Epithelial cell of prostate (primary cell): Measurements from ENCODE around the gene SCEL.
"Not testable (repeated sequence)": the region's sequence is repeated elsewhere in the genome, so short reads cannot be mapped to it uniquely, and the experiment has no call there.

ENCODE experiments used
- DNase-seq: peaks from one replicate; pipeline ENCODE4 v3.0.0-alpha.2; 2011; ENCODE audit warnings: low read depth, low spot score
- H3K27ac ChIP-seq: fragments of 450-650 bp; 2 replicates; pipeline ENCODE4 v1.5.1; 2017; ENCODE audit warnings: mild to moderate bottlenecking

SCEL gene, protein sequence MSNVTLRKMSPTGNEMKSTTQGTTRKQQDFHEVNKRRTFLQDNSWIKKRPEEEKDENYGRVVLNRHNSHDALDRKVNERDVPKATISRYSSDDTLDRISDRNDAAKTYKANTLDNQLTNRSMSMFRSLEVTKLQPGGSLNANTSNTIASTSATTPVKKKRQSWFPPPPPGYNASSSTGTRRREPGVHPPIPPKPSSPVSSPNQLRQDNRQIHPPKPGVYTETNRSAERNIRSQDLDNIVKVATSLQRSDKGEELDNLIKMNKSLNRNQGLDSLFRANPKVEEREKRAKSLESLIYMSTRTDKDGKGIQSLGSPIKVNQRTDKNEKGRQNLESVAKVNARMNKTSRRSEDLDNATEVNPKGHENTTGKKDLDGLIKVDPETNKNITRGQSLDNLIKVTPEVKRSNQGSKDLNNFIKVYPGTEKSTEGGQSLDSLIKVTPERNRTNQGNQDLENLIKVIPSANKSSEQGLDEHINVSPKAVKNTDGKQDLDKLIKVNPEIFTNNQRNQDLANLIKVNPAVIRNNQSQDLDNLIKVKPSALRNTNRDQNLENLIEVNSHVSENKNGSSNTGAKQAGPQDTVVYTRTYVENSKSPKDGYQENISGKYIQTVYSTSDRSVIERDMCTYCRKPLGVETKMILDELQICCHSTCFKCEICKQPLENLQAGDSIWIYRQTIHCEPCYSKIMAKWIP

DNA sequence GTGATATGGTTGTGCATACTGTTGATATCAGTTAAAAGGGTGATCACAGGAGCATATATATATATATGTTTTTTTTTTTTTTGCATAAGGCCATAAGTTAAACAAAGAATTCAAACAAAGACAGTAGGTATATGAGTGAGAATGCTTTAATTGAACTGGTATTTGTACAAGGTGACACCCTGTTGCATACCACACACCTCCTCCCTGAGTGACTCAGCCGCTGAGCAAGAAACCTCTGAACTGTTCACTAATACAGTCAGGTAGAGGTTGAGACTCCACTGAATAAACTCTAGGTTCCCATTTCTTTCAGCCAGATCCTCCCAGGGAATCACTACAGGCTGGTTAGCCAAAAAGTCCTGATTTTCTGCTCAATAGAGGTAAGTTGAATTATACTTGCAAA, at the start of gene SCEL:
Gene SCEL (plus strand): TSS at position 259 of the 400 bp plus-strand sequence. CDS start 20,170 bp downstream, outside the sequence.
- no peak for DNase-seq
- peak within 1 kb of the TSS; percentile 90 for H3K27ac ChIP-seq

DNA sequence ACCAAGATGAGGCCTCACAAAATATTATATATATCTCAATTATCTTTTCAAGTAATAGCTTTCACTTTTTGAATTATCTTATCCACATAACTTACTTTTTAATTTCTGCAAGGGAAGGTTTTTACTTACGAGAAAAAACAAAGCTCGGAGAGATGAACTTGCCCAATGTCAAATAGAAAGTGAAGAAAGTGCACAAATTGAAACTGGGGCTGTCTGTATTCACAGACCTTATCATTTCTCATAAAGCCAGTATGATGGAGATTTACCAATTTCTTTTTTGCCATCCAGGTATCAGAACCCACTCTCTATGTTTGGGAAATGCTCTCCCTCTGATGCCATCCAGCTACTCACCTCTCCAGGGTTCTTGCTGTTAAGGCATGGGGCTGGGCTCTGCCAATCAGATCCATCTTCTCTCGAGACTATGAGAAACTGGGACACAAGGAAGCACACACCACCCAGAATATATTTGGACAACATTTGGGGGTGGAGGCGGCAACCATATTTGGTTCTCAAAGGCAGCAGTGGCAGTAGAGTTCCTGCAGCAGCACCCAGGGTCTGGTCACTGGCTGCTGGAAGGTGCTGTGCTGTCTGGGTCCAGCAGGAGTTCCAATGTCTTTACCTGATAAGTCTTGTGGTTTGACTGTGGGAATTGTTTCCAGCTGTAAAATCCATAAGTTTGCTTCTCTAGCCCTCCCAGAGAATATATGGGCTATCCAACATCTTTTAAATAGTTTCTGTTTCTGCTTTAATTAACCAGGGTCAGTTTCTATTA, 45.8 kb upstream of the SCEL start:
- DNase-seq = no peak
- no peak overlapping the region for H3K27ac ChIP-seq

DNA sequence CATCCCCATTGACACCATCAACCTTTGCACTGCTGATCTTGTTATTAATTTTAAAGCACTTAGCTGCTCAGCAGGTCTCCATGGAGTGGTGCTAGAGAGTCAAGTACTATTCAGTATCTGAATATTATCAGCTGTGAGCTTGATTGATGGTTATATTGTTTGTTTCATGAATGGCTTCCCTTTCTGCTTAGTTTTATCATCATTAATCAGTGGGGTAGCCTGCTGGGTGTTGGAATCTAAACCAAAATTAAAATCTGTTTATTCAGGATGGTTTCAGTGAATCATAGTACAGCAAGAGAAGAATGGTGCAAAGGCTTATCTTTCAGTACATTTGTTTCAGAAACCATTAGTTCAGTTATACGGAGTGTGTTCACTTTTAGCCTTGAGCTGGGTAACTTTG, 42.5 kb upstream of the SCEL start:
- DNase-seq = peak; percentile 8
- H3K27ac ChIP-seq = no peak overlapping the region

DNA sequence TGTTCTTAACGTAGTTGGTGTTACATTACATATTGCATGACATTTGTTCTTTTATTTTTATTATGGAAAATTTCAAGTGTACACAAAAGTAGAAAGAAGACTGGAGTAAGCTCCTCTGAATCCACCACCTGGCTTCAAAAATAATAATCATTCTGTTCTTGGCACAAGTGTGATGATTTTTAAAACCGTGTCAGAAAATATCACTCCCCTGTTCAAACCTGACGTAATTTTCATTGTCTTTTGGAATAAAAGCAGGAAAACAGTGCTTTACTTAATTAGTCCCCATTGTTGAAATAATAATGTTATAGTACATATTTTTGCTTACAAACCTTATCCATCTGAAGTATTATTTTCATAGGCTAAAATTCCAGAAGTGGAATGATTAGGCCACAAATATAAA, 41.3 kb upstream of the SCEL start:
- no peak overlapping the region for H3K27ac ChIP-seq
- no peak for DNase-seq

DNA sequence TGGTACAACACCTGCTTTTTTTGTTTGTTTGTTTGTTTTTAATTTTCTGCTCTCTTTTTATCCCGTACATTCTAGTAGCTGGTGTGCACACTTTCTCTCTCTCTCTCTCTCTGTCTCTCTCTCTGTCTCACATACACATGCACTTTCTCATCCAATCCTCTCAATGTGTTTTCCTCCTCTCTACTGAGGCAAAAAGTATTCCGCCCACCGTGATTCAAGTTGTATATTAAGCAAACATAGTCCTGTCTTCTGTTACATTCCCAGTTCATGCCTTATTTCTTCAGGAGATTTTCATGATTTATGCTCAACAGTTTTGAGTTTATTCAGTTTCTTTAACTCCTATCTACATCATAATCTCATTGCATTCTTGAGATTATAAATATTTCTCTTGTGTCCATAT, 38.2 kb upstream of the SCEL start:
- no peak for DNase-seq
- H3K27ac ChIP-seq = no peak overlapping the region

DNA sequence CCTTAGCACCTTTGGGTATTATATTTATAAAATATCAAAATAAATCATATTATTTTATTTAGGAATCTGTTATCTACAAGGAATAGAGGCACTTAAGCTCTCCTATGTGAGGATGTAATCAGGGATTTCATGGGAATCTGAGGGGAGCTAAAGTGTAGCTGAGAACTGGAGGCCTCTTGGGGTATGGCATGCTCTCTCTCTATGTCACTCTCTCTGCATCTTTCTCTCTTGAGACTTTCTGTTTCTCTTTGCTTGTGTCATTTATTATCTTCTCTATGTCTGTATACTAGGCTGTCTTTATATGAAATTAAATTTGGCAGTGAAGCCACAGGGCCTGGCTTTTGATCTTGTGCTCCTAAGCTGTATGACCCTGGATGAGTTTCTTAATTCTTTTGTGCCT, 37.7 kb upstream of the SCEL start:
- H3K27ac ChIP-seq = no peak overlapping the region
- DNase-seq = no peak

DNA sequence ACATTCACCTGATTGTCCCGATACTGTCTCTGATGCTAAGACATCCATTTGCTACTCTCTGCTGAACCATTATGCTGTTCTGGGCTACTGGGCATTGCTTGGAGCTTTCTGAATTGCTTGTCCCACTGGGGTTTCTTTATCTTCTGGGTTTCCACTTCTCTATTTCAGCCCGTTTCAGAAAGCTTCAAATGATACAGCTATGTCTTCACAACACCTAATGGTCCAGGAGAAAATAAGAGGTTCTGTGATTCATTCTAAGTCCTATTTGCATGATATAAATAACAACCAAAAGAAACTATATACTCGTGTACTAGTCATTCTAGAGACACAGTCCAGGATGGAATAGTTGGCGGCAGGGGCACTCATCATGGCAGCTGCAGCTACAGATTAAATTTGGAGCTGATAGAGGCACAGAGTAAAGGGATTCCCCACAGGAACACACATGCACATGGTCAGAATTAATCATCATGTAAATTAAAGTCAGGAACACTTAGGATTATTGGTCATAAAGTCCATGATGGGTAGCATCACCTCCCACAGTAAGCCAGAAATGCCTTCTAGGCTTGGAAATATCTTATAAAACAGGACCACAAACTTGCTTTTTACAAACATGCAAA, 33.3 kb upstream of the SCEL start:
- DNase-seq = no peak
- H3K27ac ChIP-seq = no peak overlapping the region

DNA sequence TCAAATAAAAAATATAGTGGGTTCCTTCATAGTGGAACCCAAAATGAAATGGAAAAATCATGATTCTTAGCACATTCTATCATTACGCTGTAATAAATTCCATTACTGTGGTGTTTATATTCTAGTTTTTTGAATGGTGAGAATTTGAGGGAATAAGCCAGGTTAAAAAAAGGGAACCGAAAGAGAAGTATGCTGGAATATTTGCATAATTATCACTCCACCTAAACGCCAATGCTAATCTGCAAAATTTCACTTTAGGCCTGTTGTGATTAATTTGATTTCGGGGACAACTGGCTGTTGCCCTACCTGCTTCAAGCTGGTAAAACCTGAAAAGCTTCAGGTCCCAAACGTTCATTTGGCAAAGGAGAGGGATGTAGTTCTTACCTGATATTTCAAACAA, 32.1 kb upstream of the SCEL start:
- no peak overlapping the region for H3K27ac ChIP-seq
- no peak for DNase-seq

DNA sequence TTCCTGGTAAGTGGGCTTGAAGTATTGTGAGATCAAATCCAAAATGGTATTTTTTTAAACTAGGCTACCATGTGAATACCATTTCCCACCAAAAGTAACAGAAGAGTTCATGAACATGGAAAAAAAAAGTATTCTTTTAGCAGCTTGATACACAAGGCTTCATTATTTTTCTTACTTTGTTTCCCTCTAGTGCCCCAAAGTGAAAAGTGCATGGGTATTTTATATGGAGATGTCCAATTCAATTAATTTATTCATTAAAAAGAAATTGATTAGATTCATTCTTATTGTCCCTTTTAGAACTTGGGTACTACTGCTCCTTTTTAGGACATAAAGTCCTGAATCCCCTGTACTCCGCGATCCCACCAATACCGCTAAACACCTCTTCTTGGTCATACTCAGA, 28.6 kb upstream of the SCEL start:
- DNase-seq = no peak
- no peak overlapping the region for H3K27ac ChIP-seq

DNA sequence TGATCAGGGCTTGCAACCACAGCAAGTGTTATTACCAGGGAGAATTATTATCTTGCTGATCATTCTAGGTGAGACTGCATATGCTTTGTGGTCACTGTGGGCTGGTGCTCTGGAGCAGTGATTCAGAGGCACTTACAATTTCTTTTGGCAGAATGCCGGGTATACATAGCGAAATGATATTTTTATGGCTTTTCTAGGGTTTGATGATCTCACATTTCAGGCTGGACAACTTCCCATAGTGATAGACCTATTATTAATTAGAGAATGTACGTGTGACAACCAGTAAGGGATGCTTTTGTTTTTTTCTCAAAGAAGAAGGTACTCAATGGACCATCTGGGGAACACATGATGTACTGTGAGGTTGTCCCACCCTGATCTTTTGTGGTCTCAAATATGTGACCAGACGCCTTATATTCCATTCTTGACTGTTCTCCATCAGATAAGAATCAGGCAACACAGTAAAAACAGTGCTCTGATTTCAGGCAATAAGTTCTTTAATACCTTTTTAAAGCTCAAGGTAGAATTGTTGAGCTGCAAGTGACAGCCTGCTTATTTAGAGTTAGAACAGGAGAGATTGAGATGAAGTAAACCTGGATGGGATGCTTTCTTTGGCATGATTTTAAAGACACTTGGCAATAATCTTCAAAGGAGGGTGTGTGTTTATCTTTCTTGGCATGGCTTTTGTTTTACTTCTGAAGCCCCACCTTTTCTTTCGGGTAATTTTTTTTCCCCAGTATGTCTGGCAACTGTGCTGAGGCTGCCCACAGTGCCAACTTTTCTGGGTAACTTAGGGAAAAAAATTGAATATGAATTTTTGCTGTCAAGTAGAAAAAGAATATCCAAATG, 27.4 kb upstream of the SCEL start:
- H3K27ac ChIP-seq = peak overlapping the region; percentile 80
- DNase-seq = peak; percentile 85

DNA sequence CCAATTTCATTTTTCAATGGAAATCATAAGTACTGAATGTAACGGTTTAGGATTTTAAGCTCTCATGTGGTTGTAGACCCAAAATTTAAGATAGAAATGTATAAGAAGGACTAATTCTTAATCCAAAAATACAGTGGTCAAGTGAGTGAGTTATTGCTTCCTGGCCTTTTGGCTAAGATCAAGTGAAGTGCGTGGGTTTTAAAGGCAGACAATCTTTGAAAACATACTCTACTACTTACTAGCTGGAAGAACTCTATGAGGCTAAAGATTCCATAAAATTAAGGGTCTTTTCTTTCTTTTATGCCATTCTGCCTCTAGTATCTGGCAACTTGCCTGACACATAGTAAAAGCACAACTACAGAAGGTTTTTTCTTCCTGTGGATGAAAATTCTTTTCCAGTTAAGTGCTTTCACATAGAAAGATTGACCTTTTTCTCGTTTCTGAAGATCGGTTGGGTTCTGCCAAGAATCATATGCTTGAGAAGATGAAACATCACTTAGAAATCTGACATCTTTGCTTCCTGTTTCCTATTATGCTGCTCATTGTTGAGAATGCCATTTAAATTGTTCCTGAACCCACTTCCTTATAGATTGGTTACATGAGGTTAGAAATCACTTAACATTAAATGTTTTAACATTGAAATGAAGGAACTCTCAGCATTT, 26.4 kb upstream of the SCEL start:
- peak; percentile 27 for DNase-seq

DNA sequence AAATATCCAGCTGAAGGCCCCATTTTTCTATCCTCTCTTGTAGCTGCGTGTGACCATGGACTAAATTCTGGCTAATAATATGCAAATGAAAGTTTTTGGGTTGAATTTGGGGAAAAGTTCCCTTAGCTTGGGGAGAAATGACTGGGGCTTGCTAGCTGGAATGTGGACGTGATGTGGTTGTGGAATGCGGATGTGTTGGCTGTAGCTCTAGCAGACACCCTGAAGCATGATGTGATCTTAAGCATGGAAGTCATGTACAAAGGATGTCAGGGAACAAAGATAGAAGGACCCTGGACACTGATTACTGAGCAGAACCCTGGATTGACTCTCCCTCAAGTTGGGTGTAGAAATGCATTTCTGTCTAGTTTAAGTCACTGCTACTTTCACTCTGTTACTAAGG, 25.4 kb upstream of the SCEL start:
- no peak for DNase-seq
- peak overlapping the region; percentile 80 for H3K27ac ChIP-seq

More for the DNA sequence above, 26.4 kb upstream of the SCEL start:
- H3K27ac ChIP-seq = peak overlapping the region; percentile 80

DNA sequence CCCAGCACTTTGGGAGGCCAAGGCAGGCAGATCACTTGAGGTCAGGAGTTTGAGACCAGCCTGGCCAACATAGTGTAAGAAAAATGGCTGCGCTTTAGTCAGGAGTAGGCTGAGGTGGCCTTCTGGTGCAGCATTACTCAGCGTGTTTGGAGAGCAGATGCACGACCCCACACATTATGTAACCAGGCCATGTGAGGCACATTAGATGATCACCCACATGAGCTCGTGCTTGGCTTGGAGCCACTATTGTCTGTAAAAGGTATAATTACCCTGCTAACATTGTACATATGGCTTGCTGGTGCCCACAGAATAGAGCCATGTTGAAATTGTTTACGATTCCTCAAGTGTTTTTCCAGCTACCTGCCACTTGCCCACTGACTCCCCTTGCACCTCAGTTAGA, 24.0 kb upstream of the SCEL start:
- no peak for DNase-seq
- no peak overlapping the region for H3K27ac ChIP-seq

DNA sequence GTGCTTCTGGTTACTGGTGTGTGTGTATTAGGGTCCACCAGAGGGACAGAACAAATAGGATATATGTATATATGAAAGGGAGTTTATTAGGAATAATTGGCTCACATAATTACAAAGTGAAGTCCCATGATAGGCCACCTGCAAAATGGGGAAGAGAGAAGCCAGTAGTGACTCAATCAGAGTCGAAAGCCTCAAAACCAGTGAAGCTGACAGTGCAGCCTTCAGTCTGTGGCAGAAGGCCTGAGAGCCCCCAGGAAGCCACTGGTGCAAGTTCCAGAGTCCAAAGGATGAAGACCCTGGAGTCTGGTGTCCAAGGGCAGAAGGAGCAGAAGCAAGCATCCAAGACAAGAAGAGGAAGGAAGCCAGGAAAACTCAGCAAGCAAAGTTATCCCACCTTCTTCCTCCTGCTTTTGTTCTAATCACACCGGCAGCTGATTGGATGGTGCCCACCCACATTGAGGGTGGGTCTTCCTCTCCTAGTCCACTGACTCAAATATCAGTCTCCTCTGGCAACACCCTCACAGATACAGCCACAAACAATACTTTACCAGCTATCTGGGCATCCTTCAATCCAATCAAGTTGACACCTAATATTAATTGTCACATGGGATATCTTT, 21.7 kb upstream of the SCEL start:
- DNase-seq = no peak
- H3K27ac ChIP-seq = no peak overlapping the region

DNA sequence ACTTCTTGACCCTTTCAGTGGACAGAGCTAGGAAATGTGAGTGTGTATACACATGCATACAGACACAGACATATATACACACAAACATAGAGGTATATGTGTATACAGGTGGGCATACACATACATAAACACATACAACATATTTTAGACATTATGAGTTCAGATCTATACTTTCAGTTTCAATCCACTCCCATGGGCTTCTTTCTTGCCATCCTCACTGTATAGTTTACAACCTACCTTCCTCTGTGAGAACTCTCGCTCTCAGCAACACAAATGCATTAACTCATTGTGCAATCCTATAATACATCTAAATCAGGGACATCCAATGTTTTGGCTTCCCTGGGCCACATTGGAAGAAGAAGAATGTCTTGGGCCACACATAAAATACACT, 21.2 kb upstream of the SCEL start:
- DNase-seq = no peak
- no peak overlapping the region for H3K27ac ChIP-seq

DNA sequence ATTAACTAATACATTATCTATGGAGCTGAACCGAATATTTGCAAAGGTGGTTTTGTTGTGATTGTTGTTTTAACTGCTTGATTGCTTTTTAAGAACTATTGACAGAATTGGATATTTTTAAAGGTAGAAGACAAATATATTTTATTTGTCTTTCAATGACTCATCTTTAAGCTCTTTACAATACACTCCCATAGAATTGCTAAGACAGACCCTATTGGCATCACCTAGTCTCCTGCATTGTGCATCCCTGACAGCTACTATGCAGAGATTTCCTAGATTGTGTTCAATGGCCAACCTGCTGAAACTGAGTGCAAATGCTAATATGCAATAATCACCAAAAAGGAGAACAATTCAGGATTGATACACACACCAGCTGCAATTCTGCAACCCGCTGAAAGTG, 19.7 kb upstream of the SCEL start:
- DNase-seq = no peak
- peak overlapping the region; percentile 88 for H3K27ac ChIP-seq

DNA sequence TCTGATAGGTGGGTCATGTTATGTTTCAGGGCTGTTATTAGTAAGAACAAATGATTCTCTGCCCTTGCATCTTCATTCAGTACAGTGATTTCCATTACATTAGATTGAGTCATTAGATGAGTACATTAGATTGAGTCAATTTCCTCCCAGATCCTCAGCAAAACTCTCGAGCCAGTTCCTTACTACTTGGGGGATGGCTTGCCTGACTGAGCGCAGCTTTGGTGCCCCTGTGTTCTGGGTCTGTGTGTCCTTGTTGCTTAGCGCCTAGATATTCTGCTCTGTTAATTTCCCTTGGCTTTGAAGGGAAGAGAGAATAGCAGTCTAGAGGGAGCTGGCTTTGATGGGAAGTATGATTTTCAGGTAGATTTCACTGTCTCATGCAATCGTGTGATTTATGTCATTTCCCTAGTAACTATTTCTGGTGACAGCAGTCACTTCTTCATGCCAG, 19.1 kb upstream of the SCEL start:
- H3K27ac ChIP-seq = peak overlapping the region; percentile 88
- DNase-seq = peak; percentile 27

DNA sequence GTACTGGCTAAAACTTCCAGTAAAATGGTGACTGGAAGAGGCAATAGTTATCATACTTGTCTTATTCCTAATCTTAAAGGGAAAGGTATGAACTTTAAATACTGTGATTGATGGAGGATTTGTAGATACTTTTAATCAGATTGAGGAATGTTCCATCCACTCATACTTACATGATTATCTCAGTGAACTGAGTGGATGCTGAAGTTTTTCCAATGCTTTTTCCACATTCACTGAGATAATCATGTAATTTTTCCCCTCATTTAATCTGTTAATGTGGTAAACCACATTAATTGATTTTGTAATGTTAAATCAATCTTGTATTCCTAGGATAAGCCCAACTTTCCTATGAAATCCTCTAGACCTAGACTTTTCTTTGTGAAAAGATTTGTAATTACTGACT, 17.2 kb upstream of the SCEL start:
- no peak for DNase-seq
- H3K27ac ChIP-seq = no peak overlapping the region

DNA sequence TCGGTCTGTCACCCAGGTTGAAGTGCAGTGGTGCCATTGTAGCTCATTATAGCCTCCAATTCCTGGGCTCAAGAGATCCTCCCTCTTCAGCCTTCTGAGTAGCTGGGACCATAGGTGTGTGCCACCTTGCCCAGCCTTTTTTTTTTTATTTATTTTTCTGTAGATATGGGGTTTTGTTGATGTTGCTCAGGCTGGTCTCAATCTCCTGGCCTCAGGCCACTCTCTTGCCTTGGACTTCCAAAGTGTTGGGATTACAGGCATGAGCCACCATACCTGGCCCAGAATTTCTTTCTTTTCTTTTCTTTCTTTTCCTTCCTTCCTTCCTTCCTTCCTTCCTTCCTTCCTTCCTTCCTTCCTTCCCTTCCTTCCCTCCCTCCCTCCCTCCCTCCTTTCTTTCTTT, 16.1 kb upstream of the SCEL start:
- DNase-seq = not testable (repeated sequence)
- H3K27ac ChIP-seq = peak overlapping the region; percentile 99
